ENCODE measurements around the gene PRKCB.

PRKCB gene

GRCh38 chr16:24044467-24044866 lies 208.7 kb downstream of the PRKCB start:
- no peak overlapping the region for H3K4me3 ChIP-seq (ENCODE audit: low read depth, low read length)
- no peak for DNase-seq (ENCODE audit: low read depth)
- TF ChIP-seq CTCF (IDR thresholded peaks at IDR 0.05; ENCODE audit: low read depth, low read length, missing control alignments), result no peak

DNA sequence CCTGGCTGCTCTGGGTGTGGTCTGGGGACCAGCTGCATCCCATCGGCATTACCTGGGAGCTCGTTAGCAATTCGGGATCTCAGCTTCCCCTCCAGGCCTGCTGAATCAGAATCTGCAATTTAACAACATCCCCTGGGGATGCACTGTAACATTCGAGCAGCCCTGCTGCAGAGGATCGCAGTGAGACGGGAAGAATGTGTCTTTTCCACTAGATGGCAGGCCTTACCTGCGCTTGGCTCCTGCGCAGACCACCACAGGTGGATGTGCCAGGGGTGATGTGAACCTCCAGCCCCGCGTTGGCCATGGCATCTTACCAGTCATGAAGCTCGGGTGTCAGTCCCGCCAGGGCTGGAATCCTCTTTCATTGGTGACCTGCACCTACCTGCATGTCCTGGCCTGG lies 209.9 kb downstream of the PRKCB start:
- no peak overlapping the region for H3K4me3 ChIP-seq (ENCODE audit: low read depth, low read length)
- DNase-seq (ENCODE audit: low read depth), result no peak
- no peak for TF ChIP-seq CTCF (IDR thresholded peaks at IDR 0.05; ENCODE audit: low read depth, low read length, missing control alignments)

DNA sequence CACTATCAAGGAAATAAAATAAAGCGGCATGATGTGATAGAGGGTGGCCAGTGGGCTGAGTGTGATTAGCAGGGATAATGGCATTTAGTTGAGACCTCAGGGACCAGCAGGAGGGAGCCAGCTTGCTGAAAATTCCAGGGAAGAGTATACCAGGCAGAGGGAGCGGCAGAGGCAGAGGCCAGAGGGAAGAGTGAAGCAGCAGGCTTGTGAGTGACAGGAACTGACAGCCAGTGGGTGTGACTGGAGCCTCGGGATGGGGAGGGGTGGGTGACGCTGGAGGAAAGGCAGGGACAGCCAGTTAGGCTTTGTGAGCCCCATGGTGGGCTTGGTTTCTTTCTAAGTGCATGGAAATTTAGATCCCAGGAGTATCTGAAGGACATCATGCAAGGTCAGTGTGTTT lies 210.7 kb downstream of the PRKCB start:
- no peak for DNase-seq (ENCODE audit: low read depth)
- no peak for TF ChIP-seq CTCF (IDR thresholded peaks at IDR 0.05; ENCODE audit: low read depth, low read length, missing control alignments)
- no peak overlapping the region for H3K4me3 ChIP-seq (ENCODE audit: low read depth, low read length)

- no peak for TF ChIP-seq CTCF (IDR thresholded peaks at IDR 0.05; ENCODE audit: low read depth, low read length, missing control alignments)
- no peak overlapping the region for H3K4me3 ChIP-seq (ENCODE audit: low read depth, low read length)
- DNase-seq (ENCODE audit: low read depth), result no peak
Measured at GRCh38 chr16:24049113-24049512, 213.3 kb downstream of the PRKCB start.

- DNase-seq (ENCODE audit: low read depth), result no peak
- no peak overlapping the region for H3K4me3 ChIP-seq (ENCODE audit: low read depth, low read length)
- no peak for TF ChIP-seq CTCF (IDR thresholded peaks at IDR 0.05; ENCODE audit: low read depth, low read length, missing control alignments)
Measured at GRCh38 chr16:24051125-24051524, 215.3 kb downstream of the PRKCB start.

DNA sequence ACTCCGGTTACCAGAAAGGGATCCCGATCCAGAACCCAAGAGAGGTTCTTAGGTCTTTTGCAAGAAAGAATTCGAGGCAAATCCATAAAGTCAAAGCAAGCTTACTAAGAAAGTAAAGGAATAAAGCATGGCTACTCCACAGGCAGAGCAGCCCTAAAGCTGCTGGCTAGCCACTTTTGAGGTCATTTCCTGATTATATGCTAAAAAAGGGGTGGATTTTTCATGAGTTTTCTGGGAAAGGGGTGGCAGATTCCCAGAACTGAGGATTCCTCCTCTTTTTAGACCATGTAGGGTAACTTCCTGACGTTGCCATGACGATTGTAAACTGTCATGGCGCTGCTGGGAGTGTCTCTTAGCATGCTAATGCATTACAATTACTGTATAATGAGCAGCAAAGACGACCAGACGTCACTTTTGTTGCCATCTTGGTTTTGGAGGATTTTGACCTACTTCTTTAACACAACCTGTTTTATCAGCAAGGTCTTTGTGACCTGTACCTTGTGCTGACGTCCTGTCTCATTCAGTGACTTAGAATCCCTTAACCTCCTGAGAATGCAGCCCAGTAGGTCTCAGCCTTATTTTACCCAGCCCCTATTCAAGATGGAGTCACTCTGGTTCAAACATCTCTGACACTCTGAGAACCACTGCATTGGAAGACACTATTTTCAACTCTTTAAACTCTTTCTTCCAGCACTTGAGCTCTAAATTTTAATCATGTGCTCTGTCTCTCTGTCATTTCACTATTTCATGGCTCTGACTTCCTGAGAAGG lies 216.7 kb downstream of the PRKCB start:
- no peak for TF ChIP-seq CTCF (IDR thresholded peaks at IDR 0.05; ENCODE audit: low read depth, low read length, missing control alignments)
- no peak overlapping the region for H3K4me3 ChIP-seq (ENCODE audit: low read depth, low read length)
- DNase-seq (ENCODE audit: low read depth), result no peak

All from GM12864 (cell line).